HuH-7 (cell line): ENCODE data around the gene C6orf47.

Experiments
- DNase-seq: peaks from one replicate; pipeline ENCODE4 v3.0.0; 2011; ENCODE audit warnings: low spot score

The C6orf47 gene

DNA sequence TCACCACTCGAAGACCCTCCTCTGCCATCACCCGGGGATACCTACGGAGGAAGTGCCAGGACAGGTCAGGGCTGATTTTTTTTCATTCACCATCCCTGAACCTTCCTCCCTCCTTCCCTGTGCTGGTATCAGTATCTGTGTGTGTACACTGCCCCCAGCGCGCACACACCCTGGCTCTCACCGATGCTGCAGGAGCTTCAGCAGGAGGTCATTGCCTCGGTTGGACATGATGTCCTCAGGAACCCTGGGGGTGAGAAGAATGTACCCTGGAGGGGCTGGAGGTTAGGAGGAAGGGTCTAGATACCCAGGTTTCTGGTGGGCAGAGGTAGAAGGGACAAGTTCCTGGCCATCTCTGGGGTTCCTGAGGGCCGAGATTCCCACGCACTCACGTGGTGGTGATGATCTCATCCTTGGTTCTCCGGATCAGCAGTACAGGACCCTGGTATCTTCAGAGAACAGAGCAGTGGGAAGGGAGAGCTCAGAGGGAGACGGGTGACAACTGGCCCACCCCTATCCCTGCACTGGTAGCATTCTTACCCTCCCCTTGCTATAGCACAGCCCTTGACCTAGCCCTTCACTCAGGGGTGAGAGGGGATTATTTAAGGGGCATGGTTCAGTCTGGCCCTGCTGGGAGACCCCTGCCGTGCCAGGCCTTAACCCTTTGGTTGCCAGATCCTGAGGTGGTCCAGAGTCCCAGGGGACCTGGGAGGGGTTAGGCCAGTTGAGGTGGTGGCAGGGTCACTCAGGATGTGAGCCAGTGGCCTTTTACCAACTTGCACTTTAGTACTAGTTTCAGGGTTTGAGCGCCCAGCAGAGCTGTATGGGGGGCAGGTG, 27.5 kb upstream of the C6orf47 start:
- no peak for DNase-seq

DNA sequence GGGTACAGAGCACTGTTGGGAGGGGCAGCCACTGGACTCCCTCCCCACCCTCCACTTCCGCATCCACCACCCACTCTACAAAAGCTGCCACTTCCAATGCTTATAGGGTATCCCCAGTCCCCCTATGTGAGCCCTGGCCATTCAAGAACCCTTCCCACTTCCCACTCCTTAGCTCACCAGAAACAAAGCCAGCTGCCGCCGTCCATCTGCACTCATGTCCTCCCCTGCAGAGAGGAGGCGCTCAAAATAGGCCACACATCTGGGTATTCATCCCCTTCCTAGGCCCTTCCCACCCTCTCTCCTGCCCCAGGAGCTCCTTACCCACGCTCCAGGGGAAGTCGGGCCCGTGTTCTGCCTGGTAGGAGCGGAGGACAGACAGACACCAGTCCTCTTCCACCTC, 26.7 kb upstream of the C6orf47 start:
- no peak for DNase-seq

DNA sequence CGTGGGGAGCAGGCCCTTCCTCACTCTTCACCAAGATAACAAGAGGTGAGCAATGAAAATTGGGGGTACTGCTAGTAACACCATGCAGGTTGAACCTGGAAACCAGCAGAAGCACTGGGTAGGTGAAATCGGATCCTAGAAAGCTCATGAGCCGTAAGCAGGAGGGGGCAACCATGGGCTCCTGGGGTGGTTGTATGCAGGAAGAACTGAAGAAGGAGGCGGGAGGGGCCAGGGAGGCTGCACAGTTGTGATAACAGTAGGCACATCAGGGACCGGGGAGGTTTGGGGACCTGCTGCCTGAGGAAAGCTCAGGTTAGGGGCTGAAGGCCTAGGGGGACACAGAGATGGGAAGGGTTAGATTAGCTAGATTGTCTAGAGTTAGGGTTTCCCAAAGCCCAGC, 25.9 kb upstream of the C6orf47 start:
- DNase-seq: no peak

DNA sequence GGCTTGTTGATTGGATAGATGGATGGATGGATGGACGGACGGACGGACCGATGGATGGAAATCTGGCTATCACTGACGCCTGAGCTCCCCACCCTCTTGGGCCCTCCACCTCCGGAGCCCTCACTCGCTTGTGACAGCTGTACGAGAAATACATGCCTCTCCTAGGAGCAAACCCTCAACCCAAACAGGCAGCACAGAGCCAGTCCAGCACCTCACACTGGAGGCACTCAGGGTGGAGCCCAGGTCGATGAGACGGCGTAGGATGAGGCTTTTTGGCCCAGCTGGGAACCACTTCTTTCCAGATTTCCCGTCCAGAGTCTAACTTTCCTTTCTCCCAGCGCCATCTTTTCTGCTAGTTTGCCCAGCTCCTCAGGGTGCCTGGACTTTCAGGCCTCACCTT, 23.0 kb upstream of the C6orf47 start:
- no peak for DNase-seq

DNA sequence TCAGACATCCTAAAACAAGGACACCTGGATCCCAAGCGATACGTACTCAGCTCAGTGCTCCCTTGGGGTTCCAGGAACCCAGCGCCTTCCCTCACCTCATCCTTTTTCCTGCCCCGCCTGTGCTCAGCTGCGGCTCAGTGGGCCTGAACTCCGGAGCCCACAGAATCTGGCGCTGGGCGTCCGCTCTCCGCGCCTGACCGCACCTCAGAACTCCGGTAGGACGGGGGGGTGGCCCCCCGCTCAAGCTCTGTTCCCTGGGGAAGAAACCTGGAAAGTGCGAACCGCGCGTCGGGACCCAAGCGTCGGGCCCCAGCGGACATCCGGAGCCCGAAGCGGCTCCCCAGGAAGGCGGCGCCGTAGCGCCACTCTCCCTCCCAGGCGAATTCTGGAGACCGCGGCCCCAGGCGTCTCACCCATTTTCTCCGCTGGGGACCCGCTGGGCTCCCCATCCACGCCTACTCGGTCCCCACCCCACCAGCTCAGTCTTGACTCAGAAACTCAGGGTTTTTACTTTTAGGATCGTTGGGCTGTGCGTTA, 20.6 kb upstream of the C6orf47 start:
- no peak for DNase-seq

DNA sequence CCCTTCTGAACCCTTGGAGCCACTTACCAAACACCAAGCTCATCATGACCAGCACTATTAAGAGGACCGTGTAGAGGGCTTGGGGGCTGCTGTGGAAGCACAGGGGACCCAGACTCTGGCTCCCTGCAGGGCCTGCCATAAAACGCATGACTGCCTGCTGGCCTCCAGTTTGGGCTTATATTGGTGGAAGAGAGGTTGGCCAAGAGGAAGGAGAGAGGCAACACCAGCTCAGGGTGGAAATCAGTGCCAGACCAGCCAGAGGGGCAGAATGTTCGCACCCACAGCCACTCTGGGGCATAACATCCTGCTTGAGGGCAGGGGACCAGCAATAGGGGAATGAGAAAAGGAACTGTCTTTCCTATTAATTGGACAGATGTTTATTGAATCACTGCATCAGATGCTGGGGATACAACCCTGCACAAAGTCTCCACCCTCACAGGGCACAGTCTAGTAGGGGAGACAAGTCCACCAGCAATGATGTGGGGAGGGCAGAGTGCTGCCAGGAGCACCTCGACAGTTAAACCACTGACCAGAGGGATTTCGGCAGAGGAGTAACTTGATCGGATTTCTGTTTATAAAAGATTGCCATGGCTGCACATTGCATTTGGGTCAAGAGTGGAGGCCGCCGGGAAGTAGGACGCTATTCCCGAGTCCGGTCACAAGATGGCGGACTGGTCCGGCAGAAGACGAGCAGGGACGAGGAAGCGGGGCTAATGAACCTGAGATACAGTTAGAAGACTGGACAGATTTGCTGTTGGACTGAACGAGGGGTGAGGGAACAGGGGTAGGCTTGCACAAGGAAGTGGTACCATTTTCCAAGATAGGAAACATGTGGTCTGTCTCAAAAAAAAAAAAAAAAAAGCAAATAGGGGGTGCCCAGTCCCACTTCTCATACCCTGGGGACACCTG, 19.9 kb upstream of the C6orf47 start, which contains the start of gene LY6G5C:
Gene LY6G5C, minus strand, starts transcription at position 842 of the 909 bp plus-strand sequence. Its CDS starts 694 bp downstream, at position 148.
- DNase-seq: peak; percentile 73

DNA sequence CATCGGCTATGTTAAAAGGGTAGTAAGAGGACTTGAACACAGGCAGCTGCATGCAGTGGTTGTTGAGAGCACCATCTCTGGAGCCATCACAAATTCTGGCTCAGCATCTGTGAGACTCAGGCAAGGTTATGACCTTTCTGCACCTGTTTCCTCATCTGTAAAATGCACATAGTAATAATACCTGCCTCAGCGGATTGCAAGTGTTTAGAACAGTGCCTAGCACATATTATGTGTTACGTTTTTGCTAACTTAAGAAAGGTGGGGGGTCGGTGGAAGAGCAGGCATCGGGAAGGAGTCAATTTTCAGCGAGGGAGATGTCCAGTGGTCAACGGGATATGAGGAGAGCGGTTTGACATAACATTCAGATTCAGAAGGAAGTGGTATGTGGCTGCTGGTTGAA, 17.4 kb upstream of the C6orf47 start:
- no peak for DNase-seq

DNA sequence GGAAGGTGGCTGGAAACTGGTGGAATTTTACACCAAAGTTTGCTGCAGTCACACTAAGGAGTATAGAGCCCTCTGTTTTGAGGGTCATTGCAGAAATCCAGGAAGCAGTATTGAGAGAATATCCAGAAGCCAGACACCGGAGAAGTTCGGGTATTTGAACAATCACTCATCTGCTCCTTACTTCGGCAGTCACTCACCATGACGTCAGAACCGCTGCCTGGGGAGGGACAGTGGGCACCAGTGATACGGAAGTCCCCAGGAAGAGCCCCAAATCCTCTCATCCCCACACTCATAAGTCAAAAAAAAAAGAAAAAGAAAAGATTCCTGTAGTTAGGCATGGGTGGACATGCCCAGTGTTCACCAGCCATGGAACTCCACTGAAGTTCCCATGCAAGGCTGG, 16.3 kb upstream of the C6orf47 start:
- DNase-seq: no peak

DNA sequence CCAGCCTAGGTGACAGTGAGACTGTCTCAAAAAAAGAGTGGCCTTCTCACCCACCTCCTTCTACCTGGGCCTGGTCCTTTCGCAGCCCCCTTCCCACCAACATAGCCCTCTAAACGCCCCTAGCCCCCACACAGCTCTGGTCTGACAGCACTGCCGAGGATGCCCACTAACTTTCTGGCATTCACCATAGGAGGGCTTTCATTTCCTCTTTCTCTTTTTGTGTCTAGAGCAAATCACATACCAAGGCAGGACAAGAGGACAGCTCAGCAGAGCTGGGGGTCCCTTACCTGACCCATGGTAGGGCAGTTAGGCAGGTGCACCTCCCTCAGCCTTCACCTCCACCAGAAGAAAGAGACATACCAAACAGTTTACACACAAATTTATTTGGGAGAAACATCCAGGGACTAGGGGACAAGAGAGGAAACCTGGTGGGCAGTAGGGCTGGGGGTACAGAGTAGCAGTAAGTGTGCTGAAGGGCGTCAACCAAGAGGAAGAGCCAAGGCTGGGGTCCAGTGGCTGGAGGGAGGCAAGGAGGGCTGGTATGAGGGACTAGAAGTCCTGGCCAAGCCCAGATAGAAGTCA, 15.8 kb upstream of the C6orf47 start:
- DNase-seq: no peak

DNA sequence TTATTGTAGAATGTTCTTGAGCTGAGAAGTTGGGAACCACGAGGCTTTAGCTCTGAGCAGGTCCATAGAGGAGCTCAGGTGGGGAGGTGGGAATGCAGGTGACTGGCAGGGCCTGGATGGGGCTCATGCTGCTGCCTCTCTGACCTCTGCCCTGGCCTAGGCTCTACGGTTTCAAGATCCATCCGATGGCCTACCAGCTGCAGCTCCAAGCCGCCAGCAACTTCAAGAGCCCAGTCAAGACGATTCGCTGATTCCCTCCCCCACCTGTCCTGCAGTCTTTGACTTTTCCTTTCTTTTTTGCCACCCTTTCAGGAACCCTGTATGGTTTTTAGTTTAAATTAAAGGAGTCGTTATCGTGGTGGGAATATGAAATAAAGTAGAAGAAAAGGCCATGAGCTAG, 9.1 kb upstream of the C6orf47 start, which contains the start of gene LY6G5B:
Gene LY6G5B, plus strand, starts transcription at position 301 of the 400 bp plus-strand sequence. CDS start 975 bp downstream, outside the sequence.
- DNase-seq: no peak

DNA sequence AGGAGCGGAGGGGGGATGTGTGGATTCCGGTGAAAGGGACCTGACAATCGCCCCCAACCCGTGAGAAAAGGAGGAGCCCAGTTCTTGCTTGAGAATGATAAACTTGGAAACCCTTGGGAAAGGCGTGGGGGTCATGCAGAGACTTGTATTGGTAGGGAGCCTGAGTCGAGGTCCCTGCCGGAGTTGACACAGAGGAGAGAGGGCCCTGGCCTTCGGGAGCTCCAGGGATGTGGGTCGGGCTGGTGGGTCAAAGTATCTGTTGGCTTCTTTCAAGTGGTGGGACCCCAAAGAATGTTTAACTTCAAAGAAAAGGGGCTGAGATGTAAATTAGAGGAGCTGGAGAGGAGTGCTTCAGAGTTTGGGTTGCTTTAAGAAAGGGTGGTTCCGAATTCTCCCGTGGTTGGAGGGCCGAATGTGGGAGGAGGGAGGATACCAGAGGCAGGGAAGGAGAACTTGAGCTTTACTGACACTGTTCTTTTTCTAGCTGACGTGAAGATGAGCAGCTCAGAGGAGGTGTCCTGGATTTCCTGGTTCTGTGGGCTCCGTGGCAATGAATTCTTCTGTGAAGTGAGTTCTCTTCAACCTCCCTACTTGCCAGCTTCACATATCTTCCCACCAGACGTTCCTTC, 5.9 kb upstream of the C6orf47 start:
- DNase-seq: no peak

DNA sequence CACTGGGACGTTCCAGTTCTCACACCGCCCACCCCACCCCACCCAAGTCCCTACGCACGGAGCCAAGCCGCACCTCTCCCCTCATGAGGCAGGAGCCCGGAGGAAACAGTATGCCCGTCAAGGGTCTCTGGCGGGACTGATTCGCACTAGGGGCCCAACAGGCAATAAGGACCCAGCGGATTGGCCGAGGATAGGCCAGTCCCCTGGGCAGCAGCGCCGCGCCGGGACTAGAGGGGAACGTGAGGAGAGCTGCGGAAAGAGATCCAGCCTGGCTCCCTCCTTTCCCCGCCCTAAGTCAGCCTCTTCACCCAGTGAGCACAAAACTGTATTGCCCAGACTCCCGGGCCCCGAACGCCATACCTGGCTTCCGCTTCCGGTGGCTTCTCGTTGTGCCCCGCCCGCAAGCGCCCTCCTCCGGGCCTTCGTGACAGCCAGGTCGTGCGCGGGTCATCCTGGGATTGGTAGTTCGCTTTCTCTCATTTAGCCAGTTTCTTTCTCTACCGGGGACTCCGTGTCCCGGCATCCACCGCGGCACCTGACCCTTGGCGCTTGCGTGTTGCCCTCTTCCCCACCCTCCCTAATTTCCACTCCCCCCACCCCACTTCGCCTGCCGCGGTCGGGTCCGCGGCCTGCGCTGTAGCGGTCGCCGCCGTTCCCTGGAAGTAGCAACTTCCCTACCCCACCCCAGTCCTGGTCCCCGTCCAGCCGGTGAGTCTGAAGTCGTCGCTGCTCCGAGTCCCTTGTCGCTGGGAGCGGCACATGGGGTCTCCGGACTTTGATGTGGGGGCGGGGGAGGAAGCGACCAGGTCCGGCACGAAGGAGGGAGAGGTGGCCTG, 5.1 kb upstream of the C6orf47 start, which contains the start of gene CSNK2B:
Gene CSNK2B, plus strand, starts transcription at position 580 of the 836 bp plus-strand sequence. CDS start 752 bp downstream, outside the sequence.
- DNase-seq: peak; percentile 90

DNA sequence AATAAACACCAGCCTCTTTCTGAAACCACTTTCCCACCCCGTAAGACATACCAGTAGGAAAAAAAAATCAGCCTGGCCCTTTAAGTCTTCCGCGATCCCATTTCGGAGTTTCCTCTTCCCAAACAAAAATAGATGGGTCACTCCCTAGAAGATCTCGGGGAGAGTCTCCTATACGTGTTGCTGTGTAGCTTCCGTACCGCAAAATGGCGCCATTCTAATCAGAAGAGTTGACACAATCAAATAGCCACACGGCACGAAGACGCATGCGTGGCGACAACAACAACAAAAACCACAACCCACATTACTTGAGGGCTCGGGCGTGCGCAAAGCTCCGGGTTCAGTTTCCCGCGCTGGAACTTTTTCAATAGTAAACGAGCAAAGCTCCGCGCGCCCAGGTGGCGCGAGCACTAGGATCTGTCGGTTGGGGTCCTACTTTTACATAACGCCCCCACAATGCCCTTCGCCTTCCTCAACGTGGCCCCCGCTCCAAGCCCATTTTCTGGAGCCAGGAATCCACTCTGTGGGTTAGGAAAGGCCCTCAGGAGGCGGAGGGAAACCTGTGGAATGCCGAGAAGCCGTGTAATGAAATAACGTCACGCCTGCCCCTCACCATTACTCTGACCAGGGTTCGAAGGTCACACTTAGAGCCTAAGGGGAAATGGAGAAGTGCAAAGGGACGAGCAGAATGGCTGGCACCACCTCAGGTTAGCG, 4.4 kb upstream of the C6orf47 start, which contains the start of gene GPANK1:
Gene GPANK1, minus strand, starts transcription at position 208 of the 711 bp plus-strand sequence. CDS start 519 bp downstream, outside the sequence.
- DNase-seq: peak; percentile 51

DNA sequence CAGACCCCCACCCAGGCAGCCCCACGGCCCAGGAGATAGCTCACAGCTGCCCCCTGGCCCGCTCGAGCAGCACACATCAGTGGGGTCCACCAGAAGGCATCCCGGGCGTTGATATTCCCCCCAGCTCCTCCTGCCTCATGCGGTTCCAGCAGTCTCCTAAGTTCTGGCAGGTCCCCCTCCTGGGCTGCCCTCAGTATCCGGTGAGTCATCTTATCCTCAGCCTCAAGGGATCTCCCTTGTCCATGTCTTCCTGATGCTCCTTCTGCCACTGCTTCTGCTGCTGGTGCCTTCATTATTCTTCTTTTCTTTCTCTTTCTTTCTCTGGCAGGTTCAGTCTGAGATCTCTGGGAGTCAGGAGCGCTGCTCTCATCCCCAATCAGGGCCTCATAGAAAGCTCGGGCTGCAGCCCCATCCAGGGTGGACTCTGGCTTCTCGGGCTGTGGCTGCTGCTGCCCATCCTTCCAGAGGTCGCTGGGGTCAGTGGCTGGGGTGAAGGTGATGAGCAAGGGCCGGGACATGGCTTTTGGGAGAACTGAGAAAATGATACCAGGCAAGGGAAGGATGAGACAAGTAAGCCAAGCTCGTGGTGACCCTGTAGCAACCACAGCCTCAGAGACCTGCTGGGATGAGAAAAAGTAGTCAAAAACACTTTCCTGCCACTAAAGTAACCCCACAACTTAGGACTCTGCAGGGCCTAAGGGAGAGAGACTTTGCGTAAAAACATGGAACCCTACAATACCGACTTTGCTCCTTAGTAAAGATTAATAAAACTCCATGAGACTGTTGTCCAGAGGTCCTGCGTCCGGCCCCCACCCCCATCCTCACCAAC, 3.6 kb upstream of the C6orf47 start:
- DNase-seq: no peak

DNA sequence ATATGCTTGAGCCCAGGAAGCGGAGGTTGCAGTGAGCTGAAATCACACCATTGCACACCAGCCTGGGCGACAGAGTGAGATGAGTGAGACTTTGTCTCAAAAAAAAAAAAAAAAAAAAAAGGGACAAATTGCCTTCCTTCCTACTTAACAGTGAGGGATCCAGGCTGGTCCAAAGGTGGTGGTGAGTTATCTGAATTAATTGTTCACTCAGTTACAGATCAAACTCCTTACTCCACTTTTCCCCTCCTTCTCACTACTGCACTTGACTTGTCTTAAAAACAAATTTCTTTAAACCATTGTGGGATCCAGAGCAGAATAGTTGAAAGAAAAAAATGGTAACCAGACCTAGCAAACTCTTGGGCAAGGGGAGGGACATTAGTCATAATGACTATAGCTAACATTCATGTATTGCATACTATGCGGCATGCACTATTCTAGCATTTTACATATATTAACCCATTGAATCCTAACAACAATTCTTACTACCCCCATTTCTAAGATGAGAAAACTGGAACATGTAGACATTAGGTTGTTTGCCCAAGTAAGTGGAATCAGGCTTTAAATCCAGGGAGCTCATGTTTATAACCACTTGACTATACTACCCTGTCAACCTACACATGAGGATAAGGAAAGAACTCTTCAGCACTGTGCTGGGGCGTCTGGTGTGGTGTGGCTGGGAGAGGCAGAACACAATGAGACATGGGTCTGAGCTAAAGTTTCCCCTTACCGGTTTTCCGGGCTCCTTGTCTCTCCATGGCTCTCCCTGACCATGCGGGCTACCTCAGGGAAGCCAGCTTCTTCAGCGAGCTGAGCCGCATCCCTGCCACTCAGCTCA, 2.8 kb upstream of the C6orf47 start:
- no peak for DNase-seq

DNA sequence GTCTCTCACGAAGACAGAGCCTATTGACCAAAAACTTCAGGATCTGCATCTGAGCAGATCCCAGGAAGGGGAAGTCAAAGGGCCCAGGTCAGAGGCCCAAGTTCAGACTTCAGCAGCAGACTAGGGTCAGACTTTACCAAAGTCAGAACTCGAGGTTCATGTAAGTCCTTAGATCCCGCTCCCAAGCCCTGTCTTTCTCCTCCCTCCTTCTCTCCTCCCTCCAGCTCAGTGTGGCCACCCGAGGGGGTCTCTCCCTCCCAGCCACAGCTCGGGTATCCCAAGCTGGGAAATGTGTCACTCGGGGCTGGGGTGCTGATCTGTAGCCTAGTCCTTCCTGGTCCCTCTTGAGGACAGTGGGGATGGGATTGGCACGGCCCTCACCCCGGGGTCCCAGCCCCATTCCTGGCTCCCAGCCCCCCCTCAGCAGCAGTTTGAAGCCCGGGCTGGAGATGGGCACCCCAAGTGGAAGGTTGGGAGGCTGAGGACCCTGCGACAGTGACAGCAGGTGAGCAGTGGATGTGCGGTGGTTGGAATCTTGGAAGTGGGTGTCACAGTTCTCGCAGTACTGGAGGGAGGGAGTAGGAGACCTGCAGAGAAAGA, 1.6 kb upstream of the C6orf47 start:
- DNase-seq: no peak
